ENCODE results near the gene ABCC1.
"Not testable (repeated sequence)": the region's sequence is repeated elsewhere in the genome, so short reads cannot be mapped to it uniquely, and the experiment has no call there.

ABCC1 gene

DNA sequence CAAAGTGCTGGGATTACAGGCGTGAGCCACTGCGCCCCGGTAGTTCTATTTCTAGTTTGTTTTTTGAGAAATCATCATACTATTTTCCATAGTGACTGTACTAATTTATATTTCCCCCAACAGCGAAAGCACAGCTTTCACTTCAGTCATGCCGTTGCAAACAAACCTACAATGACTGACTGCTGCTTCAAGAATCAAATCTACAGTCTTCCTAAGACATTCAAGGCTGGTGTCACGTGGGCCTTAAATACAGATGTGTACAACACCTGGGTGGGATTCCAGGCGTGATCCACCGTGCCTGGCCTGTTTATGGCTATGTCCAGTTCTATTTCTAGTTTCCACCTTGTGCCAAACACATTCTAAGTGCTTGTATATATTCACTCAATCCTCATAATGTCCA, 201.9 kb downstream of the ABCC1 start:
- no peak for DNase-seq (ENCODE audit: low read depth in 3 of 3, low spot score in 1 of 3)

DNA sequence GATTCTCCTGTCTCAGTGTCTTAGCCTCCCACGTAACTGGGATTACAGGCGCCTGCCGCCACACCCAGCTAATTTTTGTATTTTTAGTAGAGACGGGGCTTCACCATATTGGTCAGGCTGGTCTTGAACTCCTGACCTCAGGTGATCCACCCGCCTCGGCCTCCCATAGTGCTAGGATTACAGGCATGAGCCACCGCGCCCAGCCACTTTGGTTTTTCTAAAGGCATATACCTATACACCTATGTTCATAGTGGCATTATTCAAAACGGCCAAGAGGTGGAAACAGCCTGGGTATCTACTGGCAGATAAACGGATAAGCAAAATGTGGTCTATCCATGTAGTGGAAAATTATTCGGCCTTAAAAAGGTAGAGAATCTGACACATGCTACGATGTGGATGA, 203.6 kb downstream of the ABCC1 start:
- DNase-seq (ENCODE audit: low read depth in 3 of 3, low spot score in 1 of 3), result not testable (repeated sequence)

DNA sequence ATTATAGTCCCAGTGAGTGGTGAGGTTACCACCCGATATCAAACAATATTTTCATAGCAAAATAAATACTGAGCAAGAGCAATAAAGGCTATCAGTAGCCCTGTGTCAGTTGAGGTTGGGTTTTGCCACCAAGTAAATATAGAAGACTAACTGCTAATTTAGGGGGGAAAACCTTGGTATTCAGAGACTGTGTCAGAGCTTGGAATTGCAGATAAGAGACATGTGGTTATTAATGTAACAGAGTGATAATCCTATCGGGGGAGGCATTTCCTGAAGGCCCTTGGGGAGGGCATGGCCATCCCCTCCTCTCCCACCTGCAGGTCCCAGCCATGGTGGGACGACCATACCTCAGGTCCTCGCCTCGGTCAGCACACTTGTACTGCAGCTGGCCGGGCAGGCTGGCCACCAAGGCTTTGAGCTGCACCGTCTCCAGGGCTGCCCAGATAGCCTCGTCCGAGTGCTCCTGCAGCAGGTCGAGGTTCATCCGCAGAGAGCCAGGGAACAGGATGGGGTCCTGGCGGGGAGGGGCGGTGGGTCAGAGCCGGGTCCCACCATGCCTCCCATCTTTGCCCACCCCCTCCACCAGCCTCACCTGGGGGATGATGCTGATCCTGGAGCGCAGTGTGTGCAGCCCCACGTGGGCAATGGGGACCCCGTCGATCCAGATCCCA, 205.0 kb downstream of the ABCC1 start:
- no peak for DNase-seq (ENCODE audit: low read depth in 3 of 3, low spot score in 1 of 3)

DNA sequence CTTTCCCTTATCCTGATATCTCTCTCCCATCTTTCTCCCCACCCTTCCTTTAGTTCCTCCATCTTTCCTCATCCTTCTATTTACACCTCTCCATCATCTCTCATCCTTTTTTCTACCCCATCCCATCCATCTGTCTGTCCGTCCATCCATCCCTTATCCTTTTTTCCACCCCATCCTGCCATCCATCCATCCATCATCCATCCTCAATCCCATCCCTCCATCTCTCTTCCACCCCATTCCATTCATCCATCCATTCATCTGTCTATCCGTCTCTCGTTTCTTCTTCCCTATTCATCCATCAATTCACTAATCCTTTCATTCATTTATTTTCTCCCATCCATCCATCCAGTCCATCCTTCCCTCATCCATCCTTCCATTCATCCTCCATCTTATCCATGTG, 205.8 kb downstream of the ABCC1 start:
- DNase-seq (ENCODE audit: low read depth in 3 of 3, low spot score in 1 of 3), result no peak

DNA sequence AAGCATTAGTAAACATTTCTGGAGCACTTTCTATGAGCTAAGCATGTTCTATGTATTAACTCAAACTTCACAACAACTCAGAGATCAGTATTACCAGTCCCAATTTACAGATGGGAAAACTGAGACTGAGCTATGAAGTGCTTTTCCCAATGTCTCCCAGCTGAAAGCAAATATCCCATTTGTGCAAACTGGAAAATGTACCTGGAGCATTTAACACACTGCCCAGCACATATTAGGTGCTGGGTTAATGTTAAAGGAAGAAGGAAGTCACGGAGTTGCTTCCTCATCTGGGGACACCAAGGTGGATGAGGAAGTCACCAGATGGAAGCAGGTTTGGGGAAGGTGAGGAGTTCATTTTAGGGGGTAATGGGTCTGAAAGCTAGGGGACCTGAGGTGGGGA, 207.8 kb downstream of the ABCC1 start:
- DNase-seq (ENCODE audit: low read depth in 3 of 3, low spot score in 1 of 3), result no peak

DNA sequence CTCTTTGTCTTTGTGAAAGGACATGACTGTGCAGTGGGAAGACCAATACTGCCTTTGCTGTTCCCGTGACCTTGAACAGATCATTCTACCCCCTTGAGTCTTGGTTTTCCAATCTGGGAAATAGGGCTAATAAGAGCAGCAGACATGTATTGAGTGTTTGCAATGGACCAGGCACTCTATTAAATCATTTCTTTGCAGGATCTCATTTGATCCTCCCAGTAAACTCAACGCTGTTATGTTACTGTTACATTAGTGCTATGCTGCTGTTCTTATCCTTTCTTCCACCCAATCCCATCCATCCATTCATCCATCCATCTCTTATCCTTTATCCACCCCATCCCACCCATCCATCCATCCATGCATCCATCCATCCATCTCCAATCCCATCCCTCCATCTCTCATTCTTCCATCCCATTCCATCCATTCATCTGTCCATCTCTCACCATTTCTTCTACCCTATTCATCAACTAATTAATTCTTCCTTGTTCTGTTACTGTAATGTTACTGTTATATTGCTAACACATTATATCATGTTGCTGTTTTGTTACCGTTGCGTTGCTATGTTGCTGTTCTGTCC, 208.8 kb downstream of the ABCC1 start:
- DNase-seq (ENCODE audit: low read depth in 3 of 3, low spot score in 1 of 3), result no peak

DNA sequence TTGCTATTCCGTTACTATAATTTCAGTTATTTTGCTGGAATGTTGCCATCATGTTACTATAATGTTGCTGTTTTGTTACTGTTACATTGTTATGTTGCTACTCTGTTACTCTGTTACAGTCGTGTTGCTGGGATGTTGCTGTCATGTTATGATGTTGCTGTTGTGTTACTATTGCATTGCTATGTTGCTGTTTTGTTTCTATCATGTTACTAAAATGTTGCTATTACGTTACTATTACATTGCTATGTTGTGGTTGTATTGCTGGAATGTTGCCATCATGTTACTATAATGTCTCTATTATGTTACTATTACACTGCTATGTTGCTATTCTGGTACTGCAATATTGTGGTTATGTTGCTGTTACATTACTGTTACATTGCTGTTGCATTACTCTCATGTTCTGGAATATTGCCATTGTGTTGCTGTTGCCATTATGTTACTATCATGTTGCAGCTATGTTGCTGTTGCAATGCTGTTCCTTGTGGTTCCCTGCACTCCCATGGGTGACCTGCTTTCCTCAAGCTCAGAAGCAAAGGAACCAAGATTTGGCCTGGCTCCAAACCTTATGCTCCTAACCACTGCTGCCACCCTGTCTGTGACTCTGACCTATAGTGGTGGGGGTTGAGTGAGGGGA, 209.4 kb downstream of the ABCC1 start:
- no peak for DNase-seq (ENCODE audit: low read depth in 3 of 3, low spot score in 1 of 3)

DNA sequence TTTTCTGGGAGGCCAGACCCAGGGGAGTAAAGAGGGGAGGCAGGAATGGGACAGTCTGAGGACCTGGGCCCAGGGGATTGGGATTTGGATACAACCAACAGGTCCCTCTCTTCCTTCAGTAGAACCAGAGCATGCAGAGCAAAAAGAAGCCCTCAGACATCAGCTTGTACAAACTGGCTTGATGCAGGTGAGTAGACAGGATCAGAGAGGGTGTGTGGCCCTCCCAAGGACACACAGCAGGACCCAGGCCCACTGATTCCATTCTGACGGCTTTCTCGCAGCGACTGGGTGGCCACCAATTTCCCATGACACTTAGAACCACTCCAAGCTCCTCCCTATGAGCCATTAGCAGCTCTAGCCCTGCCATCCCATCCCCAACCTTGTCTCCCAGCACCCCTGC, 210.2 kb downstream of the ABCC1 start:
- DNase-seq (ENCODE audit: low read depth in 3 of 3, low spot score in 1 of 3), result no peak

DNA sequence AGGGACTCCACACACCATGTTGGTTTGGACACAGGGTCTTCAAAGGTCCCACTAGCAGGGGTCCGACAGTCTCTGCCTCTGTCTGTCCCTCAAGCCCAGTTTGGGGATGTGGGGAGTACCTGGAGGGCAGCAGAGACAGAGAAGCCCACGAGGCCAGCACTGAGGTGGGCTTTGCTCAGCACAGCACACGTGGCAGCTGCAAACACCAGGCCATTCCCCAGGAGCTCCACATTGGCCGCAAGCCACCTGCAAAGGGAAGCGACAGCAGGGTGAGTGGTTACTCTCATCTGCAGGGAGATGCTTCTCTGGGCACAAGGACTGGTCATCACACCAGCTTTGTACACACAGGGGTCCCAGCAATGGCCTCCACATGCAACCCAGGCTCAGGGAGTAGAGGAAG, 211.9 kb downstream of the ABCC1 start:
- no peak for DNase-seq (ENCODE audit: low read depth in 3 of 3, low spot score in 1 of 3)

DNA sequence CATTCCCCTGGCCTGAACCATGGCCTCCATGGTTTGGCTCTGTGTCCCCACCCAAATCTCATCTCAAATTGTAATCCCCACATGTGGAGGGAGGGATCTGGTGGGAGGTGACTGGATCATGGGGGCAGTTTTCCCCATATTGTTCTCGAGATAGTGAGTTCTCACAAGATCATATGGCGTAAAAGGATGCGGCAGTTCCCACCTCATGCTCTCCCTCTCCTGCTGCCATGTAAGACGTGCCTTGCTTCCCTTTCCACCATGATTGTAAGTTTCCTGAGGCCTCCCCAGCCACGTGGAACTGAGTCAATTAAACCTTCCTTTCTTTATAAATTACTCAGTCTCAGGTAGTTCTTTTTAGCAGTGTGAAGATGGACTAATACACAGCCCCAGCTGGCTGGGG, 212.4 kb downstream of the ABCC1 start:
- not testable (repeated sequence) for DNase-seq (ENCODE audit: low read depth in 3 of 3, low spot score in 1 of 3)

DNA sequence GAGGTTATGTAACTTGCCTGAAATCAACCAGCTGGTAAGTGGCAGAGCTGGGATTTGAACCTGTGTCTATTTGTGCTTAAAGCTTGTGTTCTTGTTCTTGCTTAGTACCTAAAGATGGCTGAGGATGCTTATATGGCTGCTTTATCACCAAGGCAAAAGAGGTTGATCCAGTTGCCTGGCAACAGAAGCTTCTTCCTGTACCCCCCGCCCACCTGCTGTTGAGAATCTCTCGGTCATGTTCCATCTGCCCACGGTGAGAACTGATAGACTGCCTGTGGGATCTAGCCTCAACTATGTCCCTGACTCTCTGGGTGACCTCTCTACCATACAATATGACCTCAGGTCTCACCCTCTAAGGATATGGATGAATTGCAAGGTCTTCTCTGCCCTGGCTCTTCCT, 213.2 kb downstream of the ABCC1 start:
- DNase-seq (ENCODE audit: low read depth in 3 of 3, low spot score in 1 of 3), result no peak

DNA sequence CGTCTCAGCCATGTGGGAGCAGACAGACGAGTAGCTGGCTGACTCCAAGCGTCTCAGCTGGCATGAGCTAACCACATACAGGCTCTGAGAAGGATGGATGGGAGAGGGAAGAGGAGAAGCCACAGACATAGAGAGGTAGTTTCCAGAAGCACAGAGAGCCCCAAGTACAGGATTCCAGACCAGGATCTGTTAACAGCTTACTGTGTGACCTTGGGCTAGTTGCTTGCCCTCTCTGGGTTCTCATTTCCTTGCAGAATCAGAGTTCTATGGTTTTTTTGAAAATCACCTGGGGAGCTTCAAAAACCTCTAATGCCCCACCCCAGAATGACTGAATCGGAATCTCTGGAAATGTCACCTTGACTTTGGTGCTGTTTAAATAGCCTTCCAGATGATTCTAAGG, 213.7 kb downstream of the ABCC1 start:
- DNase-seq (ENCODE audit: low read depth in 3 of 3, low spot score in 1 of 3), result no peak

DNA sequence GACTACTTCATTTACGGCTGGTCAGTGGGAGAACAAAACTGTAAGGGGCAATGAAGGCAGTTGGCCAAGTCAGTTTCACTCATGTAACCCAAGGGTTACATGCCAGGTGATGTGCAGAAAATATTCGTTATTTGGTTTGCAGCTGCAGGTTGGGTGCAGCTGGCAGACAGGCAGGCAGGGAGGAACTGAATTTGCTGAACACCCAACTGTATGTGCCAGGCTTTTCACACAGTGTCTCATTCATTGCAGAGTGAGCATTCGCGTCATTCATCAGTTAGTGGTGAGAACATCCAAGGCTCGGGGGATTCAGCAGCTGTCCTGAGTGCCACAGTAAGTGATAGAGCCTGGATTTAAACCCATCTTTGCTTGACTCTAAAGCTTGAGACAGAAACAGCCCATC, 214.2 kb downstream of the ABCC1 start:
- DNase-seq (ENCODE audit: low read depth in 3 of 3, low spot score in 1 of 3), result no peak

DNA sequence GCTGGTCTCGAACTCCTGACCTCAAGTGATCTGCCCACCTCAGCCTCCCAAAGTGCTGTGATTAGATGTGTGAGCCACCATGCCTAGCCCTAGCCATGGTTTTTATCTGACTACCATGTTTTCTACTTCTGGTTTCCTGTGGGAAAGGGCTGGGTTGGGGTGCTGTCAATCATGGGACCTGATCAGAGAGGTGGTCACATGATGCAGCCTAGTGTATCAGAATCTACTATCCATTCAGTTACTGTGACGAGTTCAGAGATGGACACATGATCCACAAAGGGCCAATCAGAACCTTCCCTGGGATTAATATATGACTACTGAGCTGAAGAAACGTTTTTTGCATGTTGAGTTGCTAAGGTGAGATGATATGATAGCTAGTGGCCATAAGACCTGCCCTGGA, 214.8 kb downstream of the ABCC1 start:
- no peak for DNase-seq (ENCODE audit: low read depth in 3 of 3, low spot score in 1 of 3)

DNA sequence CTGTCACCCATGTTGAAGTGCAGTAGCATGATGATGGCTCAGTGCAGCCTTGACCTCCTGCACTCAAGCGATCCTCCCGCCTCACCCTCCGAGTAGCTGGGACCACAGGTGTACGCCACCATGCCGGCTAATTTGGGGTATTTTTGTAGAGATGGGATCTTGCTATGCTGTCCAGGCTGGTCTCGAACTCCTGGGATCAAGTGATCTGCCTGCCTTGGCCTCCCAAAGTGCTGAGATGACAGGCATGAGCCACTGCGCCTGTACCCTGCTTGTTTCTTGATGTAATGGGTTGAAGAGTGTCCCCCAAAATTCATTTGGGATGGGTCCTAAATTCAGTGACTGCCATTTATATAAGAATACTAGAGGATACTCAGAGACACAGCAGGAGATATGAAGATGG, 216.7 kb downstream of the ABCC1 start:
- no peak for DNase-seq (ENCODE audit: low read depth in 3 of 3, low spot score in 1 of 3)

DNA sequence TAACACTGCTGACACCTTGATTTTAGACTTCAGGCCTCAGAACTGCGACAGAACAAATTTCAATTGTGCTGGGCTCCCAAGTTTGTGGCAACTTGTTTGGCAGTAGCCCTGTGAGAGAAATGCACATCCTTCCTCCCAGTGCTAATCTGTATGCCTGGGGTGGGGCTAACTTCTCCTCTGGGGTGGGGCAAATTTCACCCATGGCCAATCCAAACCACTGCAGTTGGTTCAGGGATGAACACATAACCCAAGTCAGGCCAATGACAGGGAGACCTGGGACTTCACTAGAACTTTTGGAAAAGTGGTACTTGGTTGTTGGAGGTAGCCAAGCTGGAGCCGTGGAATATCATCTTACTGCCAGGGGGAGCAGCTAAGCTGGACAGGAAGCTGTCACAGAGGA, 217.5 kb downstream of the ABCC1 start:
- no peak for DNase-seq (ENCODE audit: low read depth in 3 of 3, low spot score in 1 of 3)

DNA sequence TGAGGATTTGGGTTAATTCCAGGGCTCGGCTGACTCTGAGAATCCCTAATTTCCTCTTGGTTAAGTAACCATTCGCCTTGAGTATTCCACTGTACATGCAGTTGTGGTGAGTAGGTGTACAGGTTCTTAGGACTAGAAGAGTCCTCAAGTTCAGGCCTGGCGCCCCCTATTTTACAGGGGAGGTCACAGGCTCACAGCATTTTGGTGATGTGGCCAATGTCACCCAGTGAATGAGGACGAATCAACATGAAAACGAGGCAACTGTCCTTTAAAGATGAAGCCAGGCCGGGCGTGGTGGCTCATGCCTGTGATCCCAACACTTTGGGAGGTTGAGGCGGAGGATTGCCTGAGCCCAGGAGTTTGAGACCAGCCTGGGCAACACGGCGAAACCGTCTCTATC, 218.5 kb downstream of the ABCC1 start:
- DNase-seq (ENCODE audit: low read depth in 3 of 3, low spot score in 1 of 3), result no peak

DNA sequence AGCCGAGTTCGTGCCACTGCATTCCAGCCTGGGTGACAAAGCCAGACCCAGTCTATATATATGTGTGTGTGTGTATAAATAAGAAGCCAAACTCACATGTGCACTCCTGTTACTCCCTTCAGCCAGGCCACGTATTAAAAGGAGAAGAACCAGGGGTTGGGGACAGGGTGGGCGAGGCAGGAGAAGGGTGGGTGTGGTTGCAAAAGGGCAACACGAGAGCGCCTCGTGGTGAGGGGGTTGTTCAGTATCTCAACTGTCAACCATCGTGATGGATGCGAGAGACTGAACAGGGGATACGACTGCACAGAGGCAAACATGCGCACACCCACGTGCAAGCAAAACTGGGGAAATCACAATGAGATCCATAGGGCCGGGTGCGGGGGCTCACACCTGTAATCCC, 219.0 kb downstream of the ABCC1 start:
- no peak for DNase-seq (ENCODE audit: low read depth in 3 of 3, low spot score in 1 of 3)

DNA sequence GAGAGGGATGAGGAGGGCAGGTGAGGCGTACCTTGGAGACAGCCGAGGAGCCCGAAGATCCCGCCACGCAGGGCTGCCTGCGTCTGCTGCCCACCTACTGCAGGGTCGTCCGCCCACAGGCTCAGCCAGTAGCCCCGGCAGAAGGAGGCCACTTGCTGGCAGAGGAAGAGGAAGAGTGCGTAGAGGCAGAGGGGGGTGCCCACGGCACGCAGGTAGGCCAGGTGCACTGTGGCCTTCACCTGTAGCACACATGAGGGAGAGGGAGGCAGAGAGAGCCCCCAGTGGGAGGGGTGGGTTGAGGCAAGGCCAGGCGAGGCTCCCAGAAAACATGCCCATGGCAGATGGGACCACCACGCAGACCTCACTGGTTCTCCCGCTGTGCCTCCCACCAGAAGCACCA, 220.2 kb downstream of the ABCC1 start:
- no peak for DNase-seq (ENCODE audit: low read depth in 3 of 3, low spot score in 1 of 3)

DNA sequence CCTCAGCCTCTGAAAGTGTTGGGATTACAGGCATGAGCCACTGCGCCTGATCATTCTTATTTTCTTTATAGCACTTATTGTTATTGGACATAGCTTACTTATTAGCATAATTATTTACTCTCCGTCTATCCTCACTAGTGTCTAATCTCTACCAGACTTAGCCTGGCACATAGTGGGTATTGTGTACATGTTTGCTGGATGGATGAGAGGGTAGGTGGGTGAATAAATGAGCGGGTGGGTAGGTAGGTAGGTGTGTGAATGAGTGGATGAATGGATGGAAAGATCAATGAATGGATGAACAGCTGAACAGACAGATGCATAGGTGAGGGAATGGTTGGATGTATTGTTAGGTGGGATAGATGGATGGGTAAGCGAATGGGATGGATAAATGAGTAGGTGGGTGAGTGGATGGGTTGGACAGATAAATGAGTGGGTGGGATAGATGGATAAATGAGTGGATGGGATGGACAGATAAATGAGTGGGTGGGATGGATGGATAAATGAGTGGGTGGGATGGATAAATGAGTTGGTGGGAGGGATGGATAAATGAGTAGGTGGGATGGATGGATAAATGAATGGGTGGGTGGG, 222.0 kb downstream of the ABCC1 start:
- DNase-seq (ENCODE audit: low read depth in 3 of 3, low spot score in 1 of 3), result no peak

DNA sequence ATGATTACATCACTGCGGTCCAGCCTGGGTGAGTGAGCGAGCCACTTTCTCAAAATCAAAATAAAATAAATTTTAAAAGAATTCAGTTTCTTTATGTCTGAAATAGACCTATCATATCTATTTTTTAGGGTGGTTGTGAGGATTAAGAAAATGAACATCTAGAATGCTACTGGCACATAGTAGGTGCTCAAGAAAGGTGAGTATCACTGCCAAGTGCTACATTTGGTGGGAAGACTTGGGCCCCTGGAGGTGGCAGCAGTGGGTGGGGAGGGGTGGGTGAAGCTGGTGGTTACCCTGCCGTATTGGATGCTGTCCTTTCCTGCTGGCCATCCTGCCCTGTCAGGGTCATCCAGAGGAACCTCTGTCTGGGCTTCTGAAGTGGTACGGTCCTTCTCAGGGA, 223.6 kb downstream of the ABCC1 start:
- DNase-seq (ENCODE audit: low read depth in 3 of 3, low spot score in 1 of 3), result no peak

DNA sequence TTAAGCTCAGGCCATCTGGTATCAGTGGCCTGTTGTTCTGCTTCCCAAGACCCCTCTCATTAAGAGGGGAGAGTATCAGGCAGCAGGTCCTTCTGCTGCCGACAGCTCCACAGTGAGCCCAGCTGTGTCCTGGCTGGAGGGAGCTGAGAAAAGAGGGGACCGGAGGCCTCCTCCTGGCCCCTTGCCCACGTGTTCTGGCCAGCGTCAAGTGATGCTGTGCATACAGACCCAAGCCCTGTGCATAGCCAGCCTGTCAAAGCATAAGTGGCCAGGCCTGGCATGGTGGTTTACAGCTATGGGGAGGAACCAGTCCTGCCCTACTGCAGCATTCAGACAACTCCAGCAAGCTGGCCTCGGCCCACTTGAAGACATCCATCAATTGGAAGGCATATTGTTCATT, 225.9 kb downstream of the ABCC1 start:
- DNase-seq (ENCODE audit: low read depth in 3 of 3, low spot score in 1 of 3), result no peak

DNA sequence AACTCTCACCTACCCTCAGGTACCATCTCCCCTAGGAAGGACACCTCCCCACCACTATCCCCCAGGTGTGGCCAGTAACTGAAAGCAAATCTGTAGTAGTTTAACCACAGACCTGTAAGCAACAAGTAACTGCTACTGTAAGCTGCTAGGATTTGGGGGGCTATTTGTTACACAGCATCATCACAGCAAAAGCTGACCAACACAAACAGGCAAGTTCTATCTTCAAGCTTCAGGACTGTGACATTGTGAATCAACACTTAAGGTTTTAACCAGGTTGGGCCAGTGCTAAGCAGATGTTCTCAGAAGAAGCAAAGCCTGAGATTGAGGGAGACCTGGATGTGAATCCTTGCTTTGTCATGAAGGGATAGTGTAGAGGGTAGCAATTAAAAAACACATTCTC, 226.9 kb downstream of the ABCC1 start:
- DNase-seq (ENCODE audit: low read depth in 3 of 3, low spot score in 1 of 3), result no peak

All from stimulated activated CD4-positive, alpha-beta T cell treated with anti-CD3 and anti-CD28 coated beads, TNF-alpha, amount 100 ng/mL, for 1 hour (primary cell).